ENCODE data around the gene MAGEB18. TPM values are rescaled to one million over a fixed set of nuclear protein-coding genes. Genes with fewer than 3 reads are reported as not detected.

The MAGEB18 gene
- not detected in 2 replicates for total RNA-seq

GRCh38 chrX:26138274-26138673, at the start of gene MAGEB18:
MAGEB18 (plus strand) TSS chrX:26138343; CDS start chrX:26138986, 643 bp downstream.

GRCh38 chrX:26160301-26160700, 22.2 kb downstream of the MAGEB18 start, which contains the start of gene MAGEB6B:
MAGEB6B (plus strand) TSS chrX:26160601; CDS start chrX:26160601, 0 bp downstream.

Other genes with a start within 250 kb of the MAGEB18 start
- gene MAGEB6B, start 22.3 kb downstream of the MAGEB18 start, total RNA-seq = not detected in 2 replicates
- gene MAGEB6, start 54.1 kb downstream of the MAGEB18 start, total RNA-seq = not detected in 2 replicates
- gene MAGEB5, start 77.8 kb downstream of the MAGEB18 start, total RNA-seq = not detected in 2 replicates

Data from nasal cavity respiratory epithelium epithelial cell of viscerocranial mucosa (primary cell).